Activated CD4-positive, alpha-beta T cell treated with anti-CD3 and anti-CD28 coated beads, Interleukin-2, Interleukin-4, amounts not matched to agents 100 ng/mL and 50 ng/mL, durations not matched to agents 16 hours and 8 hours (primary cell): Measurements from ENCODE around the gene ATG10.
"Not testable (repeated sequence)": the region's sequence is repeated elsewhere in the genome, so short reads cannot be mapped to it uniquely, and the experiment has no call there.

ENCODE experiments used
- DNase-seq: peaks from one replicate; pipeline ENCODE4 v3.0.0-alpha.2; 2020; ENCODE audit warnings: low spot score

The ATG10 gene

DNA sequence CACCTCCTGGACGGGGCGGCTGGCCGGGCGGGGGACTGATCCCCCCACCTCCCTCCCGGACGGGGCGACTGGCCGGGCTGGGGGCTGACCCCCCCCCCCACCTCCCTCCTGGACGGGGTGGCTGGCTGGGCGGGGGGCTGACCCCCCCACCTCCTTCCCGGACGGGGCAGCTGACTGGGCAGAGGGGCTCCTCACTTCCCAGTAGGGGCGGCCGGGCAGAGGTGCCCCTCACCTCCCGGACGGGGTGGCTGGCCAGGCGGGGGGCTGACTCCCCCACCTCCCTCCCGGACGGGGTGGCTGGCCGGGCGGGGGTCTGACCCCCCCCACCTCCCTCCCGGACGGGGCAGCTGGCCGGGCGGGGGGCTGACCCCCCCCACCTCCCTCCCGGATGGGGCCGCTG lies 11.3 kb downstream of the ATG10 start:
- DNase-seq, result not testable (repeated sequence)

DNA sequence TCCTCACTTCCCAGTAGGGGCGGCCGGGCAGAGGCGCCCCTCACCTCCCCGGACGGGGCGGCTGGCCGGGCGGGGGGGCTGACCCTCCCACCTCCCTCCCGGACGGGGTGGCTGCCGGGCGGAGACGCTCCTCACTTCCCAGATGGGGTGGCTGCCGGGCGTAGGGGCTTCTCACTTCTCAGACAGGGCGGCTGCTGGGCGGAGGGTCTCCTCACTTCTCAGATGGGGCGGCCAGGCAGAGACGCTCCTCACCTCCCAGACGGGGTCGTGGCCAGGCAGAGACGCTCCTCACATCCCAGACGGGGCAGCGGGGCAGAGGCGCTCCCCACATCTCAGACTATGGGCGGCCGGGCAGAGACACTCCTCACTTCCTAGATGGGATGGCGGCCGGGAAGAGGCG lies 11.7 kb downstream of the ATG10 start:
- DNase-seq, result not testable (repeated sequence)

DNA sequence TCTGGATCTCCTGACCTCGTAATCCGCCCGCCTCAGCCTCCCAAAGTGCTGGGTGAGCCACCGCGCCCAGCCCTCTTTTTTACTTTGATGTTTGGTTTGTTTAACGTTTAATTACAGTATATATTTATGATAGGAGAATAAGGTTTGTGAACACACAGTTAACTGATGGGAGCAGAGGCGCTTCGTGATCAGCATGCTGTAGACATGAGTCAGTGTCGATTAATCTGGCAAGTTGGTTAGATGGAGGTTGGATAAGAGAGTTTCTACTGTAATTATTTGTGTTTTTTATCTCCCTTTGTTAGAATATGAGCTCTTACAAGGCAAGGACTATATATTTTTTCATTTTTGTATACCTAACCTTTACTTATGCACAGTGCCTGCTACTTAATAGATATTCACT lies 14.3 kb downstream of the ATG10 start:
- DNase-seq, result no peak

DNA sequence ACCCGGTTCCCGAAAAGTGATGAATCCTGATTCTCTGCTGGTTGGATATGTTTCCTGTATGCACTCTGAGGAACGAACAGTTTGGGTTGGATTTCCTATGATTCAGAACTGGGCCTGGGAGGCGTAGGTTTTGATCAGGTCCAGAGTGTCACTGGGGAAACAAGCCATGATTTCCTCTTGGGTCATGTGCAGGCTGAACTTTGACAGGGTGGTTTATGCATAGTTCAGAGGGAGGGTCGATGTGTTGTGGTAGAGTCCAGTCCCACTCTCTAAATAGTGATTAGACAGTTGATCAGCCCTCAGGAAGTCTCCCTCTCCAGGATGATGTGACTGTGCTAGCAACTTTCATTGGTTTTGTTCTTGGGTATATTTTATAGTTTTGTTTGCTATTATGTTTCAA lies 17.4 kb downstream of the ATG10 start:
- no peak for DNase-seq

DNA sequence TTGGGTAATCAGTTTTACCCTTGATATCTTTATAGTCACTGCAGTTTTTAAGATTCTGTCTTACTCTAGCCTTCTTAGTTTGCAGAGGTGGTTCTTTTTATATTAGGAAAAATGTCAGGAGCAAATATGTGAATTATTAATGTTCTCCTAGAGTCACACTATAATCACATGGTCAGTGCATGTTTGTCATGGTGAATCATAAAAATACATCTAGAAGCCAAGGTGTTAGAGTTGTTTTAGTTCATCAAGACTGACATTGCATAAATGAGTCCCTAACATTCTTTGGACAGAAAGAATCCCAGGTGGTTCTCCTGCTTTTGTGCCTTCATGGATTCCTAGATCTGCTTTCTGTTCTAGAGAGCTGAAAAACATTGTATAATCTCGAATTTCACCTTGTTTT lies 22.9 kb downstream of the ATG10 start:
- no peak for DNase-seq

DNA sequence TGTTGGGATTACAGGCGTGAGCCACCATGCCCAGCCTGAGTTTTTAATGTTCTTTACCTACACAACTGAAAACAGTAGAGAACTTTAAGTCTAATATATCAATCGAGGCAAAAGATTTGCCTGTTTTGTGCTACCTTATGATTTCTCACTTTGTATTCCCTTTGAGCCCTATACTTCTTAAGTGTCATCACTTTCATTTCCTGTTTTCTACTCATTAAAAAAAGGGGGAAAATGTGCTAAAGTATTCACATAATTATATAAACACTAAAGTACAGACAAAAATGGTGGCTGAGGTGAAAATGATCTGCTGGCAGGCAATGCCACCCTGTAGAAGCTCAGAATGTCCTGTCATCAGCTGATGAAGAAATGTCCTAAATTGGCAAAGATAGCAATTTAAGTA lies 23.6 kb downstream of the ATG10 start:
- DNase-seq, result no peak

DNA sequence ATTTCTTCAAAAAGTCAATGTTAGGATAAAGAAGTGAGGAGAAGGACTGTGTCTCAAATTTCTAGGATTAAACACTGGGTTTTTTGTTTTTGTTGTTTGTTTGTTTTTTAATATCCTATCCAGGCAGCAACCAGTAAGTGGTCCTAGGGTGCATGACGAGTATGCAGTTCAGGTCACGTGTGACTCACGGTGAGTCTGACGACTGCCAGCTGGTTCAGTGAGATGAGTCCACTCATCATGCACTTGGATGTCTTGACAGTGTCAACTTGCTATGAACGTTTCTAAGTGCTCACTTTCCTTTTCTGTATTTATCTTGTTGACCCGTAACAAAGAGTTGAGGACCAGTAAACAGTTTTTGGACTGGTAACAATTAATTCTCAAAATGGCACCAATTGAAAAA lies 32.7 kb downstream of the ATG10 start:
- DNase-seq, result no peak

DNA sequence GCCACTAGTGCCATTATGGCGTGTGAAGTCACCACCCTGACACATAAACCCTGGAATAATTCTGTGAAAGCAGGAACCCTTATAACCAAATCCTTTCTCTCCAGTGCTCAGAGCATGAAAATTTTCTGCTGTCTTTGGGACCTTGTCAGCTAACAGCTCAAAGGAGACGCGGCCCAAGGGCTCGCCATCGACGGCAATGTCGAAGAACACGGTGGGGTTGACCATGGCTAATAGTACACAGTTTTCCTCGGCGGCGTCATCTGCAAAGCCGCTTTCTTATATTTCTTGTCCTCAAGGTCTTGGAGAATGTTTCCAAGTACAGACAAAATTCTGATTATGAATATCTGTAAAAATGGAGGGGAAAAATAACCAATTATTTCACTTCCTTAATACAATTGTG lies 38.0 kb downstream of the ATG10 start:
- DNase-seq, result not testable (repeated sequence)

DNA sequence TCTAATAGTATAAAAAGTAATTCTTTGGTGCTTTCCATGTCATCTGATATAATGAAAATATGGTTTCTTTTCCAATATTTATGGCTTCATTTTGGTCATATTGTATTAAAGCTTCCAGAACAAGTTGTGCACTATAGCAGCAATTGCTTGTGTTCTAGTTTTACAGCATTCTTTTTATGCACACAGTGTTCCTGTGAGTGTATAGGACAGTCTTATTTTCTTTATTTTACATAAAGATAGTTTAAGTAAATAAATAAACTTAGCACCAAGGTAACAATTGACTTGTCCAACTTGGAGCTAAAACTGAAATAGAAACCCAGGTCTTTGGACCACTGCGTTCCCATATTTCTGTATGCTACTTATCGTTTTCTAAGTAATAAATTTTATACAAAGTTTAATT lies 38.9 kb downstream of the ATG10 start:
- no peak for DNase-seq

DNA sequence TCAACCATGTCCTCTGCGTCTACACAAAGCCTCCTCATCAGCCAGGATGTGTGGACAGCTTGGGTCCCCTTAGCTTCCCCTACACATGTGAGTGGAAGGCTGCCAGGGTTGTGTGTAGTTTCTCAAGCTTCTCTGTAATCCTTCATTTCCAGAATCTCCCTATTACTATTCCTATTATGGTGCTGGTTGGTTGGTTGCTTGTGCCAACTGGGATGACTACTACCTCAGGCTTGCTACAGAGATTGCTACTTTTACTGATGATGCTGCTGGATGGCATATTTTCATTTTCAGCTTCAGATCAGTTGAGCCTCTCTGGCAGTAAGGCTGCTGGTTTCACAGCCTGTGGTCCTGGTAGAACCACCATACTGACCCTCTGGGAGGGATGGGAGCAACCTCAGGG lies 39.9 kb downstream of the ATG10 start:
- DNase-seq, result no peak

DNA sequence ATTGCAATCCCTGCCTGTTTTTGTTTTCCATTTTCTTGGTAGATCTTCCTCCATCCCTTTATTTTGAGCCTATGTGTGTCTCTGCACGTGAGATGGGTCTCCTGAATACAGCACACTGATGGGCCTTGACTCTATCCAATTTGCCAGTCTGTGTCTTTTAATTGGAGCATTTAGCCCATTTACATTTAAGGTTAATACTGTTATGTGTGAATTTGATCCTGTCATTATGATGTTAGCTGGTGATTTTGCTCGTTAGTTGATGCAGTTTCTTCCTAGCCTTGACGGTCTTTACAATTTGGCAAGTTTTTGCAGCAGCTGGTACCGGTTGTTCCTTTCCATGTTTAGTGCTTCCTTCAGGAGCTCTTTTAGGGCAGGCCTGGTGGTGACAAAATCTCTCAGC lies 42.8 kb downstream of the ATG10 start:
- not testable (repeated sequence) for DNase-seq

DNA sequence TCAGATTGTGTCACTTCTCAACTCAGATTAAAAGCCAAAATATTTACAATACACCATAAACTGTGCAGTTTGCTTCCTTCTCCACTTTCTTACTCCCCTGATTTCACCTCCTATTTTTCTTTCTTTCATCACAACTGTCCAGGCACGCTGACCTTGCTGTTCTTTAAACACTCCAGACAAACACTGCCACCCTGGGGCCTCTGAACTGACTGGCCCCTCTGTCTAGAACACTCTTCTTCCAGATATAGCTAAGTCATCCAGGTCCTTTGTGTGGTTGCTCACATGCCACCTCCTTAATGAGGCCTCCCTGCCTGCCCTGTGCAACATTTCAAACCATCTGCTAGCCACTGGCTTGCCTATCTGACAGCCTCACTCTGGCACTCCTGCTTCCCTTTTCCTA lies 46.6 kb downstream of the ATG10 start:
- no peak for DNase-seq

DNA sequence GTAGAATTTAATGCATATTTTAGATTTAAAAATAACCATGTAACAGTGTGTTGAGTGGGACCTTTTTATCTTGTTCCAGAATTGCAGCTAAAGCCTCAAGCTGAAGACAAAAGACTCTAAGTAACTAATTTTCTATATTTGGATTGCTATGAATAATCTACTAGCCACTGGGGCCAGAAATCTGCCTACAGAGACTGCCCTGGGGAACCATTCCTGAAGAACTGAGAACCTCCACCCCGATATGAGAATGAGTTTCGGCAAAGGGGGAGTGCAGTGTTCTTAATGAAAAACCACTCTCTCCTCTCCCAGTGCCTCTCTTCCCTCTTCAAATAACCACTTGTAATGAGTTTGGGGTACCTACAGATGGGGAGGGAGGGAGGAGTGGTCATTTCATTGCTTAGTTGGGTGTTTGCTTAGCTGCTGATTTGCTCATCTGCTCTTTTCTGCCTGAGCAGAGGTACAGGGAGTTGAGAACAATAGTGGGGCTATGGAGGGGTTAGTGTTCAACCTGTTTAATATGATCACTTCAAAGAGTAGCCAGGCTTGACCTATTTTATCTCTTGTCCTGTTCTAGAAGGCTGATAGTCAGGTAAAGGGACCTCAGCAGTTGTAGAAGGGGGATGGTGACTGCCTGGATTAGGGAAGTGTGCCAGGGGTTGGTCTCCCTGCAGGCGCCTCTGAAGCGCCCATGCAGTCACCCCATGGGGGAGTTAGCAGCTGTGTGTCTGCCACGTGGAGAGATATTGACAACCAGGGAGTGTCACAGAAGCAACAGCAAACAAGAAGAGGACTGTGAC lies 47.7 kb downstream of the ATG10 start:
- DNase-seq, result no peak

DNA sequence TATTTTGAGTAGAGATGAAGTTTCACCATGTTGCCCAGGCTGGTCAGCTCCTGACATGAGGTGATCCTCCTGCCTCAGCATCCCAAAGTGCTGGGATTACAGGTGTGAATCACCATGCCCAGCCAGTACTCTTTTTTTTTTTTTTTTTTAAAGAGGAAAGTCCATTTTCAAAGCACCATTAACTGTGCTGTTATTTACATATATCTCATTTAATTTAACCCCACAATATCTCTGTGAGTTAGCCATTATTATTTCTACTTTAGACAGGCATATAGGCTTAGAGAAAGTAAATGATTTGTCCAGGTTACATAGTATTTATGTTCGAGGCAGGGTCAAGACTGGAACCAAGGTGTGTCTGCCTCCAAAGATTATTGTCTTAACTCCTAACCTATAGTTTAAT lies 50.7 kb downstream of the ATG10 start:
- DNase-seq, result no peak

DNA sequence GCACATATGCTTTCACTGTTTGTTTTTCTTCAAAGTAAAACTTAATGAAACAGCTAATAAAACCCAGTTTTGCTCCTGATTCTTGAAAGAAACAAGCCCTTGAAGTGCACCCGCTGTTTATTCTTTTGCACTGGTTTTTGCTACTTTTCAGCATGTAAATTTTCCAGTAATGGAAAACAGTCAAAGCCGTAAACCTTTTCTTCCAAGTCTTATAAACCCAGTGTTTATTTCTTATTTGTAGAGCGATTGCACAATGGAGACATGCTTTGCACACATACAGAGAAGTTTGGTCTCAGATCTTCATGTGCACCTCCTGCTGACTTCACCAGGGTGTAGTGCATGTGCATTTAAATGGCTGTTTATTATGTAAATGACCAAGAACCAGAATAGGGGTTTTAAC lies 51.8 kb downstream of the ATG10 start:
- no peak for DNase-seq

DNA sequence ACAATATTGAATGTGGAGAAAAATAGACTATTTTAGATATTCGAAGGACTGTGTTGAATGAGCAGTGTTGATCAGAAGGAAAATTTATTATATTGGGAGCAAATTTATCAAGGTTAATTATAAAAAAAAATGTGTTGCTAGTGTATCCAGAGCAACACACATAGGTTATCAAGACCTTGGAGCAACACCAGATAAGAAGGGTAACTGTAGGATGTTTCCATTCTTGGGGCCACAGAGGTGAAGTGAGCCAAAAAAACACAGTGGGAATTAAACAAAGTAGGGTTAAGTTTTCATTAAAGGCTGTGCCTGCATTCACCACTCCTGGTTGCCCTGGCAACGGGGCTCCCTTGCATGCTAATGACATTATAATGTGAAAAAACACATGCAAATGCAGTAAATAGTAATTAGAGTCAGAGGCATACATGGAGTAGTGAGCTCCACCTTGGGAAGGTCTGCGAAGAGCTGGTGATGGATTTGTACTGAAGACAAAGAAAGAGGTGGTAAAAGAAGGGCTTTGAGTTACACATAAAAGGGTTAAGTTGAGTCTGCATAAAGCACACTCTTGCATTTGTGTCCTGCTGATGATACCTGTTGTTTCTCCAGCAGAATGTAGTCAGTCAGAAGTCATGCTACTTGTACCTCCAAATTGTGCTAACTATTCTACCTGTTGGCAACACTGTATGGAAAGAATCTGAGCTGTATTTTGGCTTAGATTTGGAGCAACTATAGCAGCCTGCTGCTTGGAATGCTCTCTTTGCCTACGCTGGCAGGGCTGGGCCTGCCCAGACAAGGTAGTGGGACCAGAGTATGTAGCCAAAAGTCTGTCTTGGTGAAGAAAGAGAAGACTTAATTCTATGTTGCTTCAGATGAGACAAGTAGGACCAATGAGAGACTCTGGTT lies 59.6 kb downstream of the ATG10 start:
- no peak for DNase-seq

DNA sequence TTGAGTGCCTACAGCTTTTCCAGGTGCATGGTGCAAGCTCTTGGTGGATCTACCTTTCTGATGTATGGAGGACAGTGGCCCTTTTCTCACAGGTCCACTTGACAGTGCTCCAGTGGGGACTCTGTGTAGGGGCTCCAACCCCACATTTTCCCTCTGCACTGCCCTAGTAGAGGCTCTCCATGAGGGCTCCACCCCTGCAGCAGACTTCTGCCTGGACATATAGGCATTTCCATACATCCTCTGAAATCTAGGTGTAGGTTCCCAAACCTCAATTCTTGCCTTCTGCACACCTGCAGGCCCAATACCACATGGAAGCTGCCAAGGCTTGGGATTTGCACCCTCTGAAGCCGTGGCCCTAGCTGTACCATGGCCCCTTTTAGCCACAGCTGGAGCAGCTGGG lies 71.1 kb downstream of the ATG10 start:
- not testable (repeated sequence) for DNase-seq

DNA sequence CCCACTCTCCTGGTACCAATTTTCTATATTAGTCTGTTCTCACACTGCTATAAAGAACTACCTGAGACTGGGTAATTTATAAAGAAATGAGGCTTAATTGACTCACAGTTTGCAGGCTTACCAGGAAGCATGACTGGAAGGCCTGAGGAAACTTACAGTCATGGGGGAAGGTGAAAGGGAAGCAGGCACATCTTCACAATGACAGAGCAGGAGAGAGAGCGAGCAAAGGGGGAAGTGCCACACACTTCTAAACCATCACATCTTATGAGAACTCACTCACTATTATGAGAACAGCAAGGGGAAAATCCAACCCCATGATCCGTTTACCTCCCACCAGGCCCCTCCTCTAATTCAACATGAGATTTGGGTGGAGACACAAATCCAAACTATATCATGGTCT lies 72.2 kb downstream of the ATG10 start:
- DNase-seq, result no peak

DNA sequence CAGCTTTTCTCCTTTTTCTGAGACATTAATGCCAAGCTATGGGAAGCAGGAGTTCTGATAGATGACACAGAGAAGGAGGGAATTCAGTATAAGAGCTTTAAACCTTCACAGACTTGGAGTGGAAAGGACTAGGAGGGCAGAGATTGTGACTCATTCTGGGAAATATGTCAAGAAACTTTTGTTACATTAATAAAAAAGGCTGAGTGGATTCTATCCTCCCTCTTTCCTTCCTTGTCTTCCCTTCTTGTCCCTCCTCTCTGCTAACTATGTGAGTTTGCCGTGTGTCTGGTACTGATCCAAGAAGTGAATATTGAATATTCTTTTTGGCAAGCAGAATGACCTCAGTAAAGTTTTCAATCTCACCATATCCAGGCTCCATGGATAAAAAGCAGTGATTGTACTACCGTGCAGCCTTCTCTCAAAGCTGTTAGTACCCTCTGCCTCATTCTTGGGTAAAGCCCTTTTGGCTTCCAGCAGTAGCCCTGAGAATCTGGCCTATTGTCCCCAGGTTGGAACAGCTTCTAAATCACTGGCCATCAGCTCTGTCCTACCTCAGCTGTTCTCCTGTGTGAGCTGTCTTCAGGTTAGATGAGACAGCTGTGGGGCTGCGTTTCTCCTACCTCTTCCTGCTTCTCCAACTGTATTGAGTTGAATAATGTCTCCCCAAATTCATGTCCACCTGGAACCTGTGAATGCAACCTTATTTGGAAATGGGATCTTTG lies 73.9 kb downstream of the ATG10 start:
- no peak for DNase-seq

DNA sequence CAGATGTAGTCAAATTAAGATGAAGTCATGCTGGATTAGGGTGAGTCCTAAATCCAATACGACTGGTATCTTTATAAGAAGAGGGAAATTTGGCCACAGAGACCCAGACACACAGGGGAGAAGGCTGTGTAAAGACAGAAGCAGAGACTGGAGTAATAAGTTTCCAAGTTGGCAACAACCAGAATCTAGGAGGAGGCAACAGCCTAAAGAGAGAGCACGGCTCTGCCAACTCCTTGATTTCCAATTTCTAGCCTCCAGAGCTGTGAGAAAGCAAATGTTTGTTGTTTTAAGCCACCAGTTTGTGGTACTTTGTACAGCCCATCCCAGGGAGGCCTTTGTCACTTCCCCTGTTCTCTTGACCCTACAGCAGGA lies 74.4 kb downstream of the ATG10 start:
- DNase-seq, result no peak

DNA sequence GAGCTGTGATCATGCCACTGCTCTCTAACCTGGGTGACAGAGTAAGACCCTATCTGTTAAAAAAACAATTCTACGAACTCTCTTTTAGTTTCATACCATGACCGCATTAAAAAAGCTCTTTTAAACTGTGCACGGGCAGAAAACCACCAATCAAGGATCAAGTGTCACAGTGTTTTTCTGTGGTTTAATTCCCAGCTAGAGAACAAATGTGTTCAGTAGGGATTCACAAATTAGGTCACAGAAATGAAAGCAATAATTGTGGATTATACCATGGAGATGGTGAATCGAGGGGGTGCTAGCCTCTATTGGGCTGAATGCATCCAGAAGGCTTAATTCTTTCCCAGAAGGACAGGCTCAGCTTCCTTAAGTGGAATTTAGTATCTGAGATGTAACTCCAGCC lies 79.1 kb downstream of the ATG10 start:
- no peak for DNase-seq

DNA sequence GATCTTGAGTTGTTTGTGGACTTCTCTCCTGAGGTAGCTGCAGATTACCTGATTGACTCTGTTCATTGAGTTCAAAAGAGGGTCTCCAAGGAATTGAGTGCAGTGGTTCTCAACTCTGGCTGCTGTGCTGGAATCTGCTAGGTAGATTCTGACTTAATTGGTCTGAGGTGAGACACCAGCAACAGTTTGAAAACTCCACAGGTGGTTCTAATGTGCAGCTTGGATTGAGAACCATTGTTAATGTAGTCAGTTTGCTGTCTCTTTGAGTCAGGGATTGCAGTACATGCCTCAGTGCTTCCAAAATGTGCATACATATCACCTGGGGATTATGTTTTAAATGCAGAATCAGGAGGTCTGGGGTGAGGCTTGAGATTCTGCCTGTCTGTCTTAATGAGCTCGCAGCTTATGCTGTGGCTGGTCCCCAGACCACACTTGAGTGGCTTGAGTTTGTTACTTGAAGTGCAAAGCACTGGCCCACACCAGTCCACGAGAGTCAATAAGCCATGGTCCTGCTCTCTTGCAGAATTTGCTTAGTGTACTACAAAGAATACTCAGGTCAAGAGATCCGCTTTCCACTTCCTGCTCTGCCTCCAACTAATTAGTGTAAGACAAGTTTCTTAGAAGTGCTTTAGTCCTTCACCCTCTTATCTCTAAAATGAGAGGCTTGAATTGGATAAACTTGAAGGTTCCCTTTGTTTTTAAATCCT lies 82.3 kb downstream of the ATG10 start:
- no peak for DNase-seq
